AG04449 (cell line): Measurements from ENCODE around the gene BCR.

Experiments used
- CTCF ChIA-PET: fragments of 350-600 bp; formaldehyde crosslinking; extraction: SDS; loops from one replicate; lab custom pipeline; 2021; ENCODE audit warnings: antibody characterized with exemption; lab: Yijun Ruan, JAX
- POLR2A ChIA-PET: fragments of 400-600, 350-600 bp; formaldehyde crosslinking; extraction: SDS; loops from one replicate; lab custom pipeline; 2020; ENCODE audit warnings: antibody characterized with exemption, inconsistent platforms; lab: Yijun Ruan, JAX
- DNase-seq: peaks from one replicate; pipeline ENCODE4 v3.0.0-alpha.2; 2010; ENCODE audit warnings: low read depth, low spot score
- H3K4me3 ChIP-seq: 2 replicates; pipeline ENCODE4 v1.5.1; 2011; ENCODE audit warnings: low read depth, mild to moderate bottlenecking, control low read depth, low read length
- CTCF ChIP-seq: IDR thresholded peaks from one replicate; pipeline ENCODE4 v1.5.1; 2011; ENCODE audit warnings: mild to moderate bottlenecking, moderate library complexity, low read length, control low read depth, inconsistent platforms; ENCODE audit not compliant: insufficient read depth; ENCODE audit errors: missing control alignments

The BCR gene

GRCh38 chr22:23250785-23251363, 70.6 kb downstream of the BCR start:
- no peak for DNase-seq
- no peak overlapping the region for H3K4me3 ChIP-seq
- no peak for TF ChIP-seq CTCF
- CTCF ChIA-PET = interaction anchor here (0.9 to 2.0 kb wide), 6 partner anchors 9 to 77 kb away, joined by 3 to 7 read pairs (median 4); partner anchors contain the start of gene BCR
- POLR2A ChIA-PET = no interaction called here

GRCh38 chr22:23251445-23252093, 71.3 kb downstream of the BCR start:
- no peak for TF ChIP-seq CTCF
- H3K4me3 ChIP-seq = no peak overlapping the region
- DNase-seq = no peak
- POLR2A ChIA-PET = no interaction called here
- CTCF ChIA-PET = interaction anchor here (0.9 to 2.0 kb wide), 6 partner anchors 9 to 73 kb away, joined by 3 to 7 read pairs (median 4); partner anchors contain the start of gene BCR

GRCh38 chr22:23253475-23254055, 73.3 kb downstream of the BCR start:
- TF ChIP-seq CTCF = no peak
- POLR2A ChIA-PET = no interaction called here
- no peak overlapping the region for H3K4me3 ChIP-seq
- CTCF ChIA-PET = interaction anchor here (1.0 kb wide), 1 partner anchor 29 kb away, joined by 3 read pairs; no protein-coding TSS in a partner anchor
- DNase-seq = no peak

GRCh38 chr22:23255506-23256170, 75.3 kb downstream of the BCR start:
- no peak for TF ChIP-seq CTCF

GRCh38 chr22:23256171-23256932, 76.0 kb downstream of the BCR start:
- TF ChIP-seq CTCF = no peak
- DNase-seq = no peak
- POLR2A ChIA-PET = no interaction called here
- H3K4me3 ChIP-seq = no peak overlapping the region
- CTCF ChIA-PET = interaction anchor here (1.7 to 2.0 kb wide), 2 partner anchors 33 to 78 kb away, joined by 5 to 8 read pairs; no protein-coding TSS in a partner anchor

More at GRCh38 chr22:23255506-23256170, 75.3 kb downstream of the BCR start:
- H3K4me3 ChIP-seq = no peak overlapping the region
- no peak for DNase-seq
- POLR2A ChIA-PET = no interaction called here
- CTCF ChIA-PET = interaction anchor here (0.7 to 2.0 kb wide), 4 partner anchors 20 to 77 kb away, joined by 4 to 8 read pairs (median 6); no protein-coding TSS in a partner anchor
